NCI-H526 treated with DMSO at 0.1 percent for 48 hours (cell line): ENCODE measurements around the gene TMEM186.
"Not testable (repeated sequence)": the region's sequence is repeated elsewhere in the genome, so short reads cannot be mapped to it uniquely, and the experiment has no call there.

ENCODE experiments used
- DNase-seq: peaks from one replicate; lab custom pipeline; 2025; lab: John Stamatoyannopoulos, UW

Gene TMEM186, protein sequence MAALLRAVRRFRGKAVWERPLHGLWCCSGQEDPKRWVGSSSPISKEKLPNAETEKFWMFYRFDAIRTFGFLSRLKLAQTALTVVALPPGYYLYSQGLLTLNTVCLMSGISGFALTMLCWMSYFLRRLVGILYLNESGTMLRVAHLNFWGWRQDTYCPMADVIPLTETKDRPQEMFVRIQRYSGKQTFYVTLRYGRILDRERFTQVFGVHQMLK

GRCh38 chr16:8797364-8798173 is at the start of gene TMEM186, which contains the start of gene PMM2:
TMEM186 (minus strand) TSS chr16:8797639; CDS start chr16:8797614, 25 bp downstream.
PMM2 (plus strand) TSS chr16:8797839; CDS start chr16:8797883, 44 bp downstream.
- DNase-seq: peak; percentile 84

GRCh38 chr16:8847145-8847544 is 49.7 kb upstream of the TMEM186 start:
- DNase-seq: no peak

GRCh38 chr16:8846401-8846932 is 49.0 kb upstream of the TMEM186 start:
- DNase-seq: no peak

- DNase-seq: no peak
These were observed 48.4 kb upstream of the TMEM186 start for GRCh38 chr16:8845699-8846298.

DNA sequence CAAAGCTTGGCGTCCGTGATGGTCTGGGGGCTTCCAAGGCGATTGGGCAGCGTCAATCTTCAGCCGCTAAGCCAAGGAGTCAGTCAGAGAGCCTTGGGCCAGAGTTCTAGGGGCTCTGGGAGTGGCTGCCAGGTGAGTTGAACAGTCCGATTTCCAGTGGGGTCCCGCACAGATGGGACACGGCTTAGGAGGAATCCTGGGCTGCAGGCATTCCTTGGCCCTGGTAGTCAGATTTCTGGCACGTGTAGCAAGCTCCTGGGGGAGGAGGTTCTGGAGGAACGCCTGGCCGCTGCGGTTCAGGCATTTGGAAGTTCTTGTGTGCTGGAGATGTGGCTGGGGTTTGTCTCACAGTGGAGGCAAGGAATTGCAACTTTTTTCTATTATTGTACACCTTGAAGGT is 45.9 kb upstream of the TMEM186 start:
- DNase-seq: not testable (repeated sequence)

GRCh38 chr16:8842016-8842415 is 44.6 kb upstream of the TMEM186 start:
- DNase-seq: not testable (repeated sequence)

DNA sequence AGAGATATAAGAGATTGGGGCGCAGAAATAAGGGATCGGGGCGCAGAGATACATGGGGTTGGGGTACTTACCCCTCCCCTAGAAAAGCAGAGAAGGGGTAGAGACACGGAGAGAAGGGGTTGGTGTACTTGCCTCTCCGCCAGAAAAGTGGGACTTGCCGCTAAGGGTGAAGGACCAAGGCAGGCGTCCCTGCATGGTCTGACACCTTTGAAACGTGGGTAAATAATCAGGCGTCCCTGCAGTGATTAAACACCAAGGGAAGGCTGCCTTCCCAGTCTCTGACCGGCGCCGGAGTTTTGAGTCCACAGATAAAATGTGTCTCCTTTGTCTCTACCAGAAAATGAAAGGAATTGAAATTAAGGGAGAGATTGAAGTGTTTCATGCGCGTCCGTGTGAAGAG is 40.2 kb upstream of the TMEM186 start:
- not testable (repeated sequence) for DNase-seq

GRCh38 chr16:8836797-8837196 is 39.4 kb upstream of the TMEM186 start:
- not testable (repeated sequence) for DNase-seq

DNA sequence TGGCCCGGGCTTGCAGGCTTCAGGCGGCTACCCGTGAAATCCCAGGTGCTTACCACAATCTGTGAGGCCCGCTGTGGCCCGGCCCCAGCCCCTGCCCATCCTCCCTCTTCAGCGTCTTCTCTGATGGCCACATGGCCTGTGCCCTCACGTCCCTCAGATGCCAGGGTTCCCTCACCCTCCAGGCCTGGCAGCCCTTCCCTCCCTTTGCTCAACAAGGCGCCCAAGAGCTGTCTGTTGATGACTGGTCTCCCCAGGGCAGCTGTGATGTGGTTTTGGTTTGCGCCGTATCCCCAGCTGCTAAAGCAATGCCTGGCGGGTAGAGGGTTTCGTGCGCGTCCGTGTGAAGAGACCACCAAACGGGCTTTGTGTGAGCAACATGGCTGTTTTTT is 35.3 kb upstream of the TMEM186 start:
- DNase-seq: no peak

DNA sequence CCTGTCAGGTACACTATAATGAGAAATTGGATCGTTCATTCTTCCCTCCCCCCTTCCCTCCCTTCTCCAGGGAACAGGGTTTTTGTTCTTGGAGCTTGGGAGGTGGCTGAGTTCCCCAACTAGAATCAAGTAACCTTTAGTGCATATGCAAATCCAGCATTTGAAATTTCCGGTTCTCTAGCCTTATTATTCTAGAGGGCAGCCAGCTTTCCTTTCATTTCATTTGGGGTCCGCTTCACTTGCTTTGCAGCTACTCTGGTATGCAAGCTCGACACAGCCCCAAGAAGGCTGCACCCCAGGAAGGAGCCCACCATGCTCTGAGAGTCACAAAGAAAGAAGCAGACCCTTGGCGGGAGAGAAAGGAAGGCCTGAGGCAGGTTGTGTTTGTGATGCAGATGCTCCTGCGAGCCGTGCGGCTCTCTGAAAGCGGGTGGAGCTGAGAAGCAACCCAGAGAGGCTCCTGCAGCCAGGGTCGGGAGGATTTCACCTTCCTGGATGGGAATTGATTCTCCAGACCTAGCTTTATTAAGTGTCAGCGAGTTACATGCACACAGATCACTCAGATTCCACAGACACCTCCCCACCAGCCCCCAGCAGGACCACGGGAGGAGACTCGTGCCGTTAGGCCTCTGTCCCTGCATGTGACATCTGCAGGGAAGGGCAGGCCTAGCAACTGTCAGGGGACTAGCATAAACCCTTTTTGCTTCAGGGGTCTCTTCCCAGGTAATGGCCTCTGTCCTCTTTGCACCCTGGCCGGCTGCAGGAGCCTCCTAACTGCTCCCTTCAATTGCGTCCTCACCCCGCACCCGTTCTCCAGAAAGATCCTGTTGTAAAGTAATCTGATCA is 34.7 kb upstream of the TMEM186 start:
- peak; percentile 46 for DNase-seq

DNA sequence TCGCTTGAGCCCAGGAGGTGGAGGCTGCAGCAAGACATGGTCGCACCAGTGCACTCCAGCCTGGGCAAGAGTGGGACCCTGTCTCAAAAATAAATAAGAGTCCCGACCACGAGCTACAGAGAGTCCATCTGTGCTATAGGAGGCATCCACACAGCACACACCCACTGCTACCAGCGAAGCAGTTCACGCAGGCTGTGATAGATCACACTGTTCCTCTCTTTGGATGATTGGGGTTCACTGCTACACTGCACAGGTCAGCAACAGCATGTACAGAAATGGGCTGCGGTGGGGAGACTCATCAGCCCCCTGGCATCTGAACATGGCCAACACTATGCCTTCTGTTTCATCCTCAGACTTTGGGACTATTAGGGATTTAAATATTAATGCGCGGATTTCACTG is 34.0 kb upstream of the TMEM186 start:
- no peak for DNase-seq

DNA sequence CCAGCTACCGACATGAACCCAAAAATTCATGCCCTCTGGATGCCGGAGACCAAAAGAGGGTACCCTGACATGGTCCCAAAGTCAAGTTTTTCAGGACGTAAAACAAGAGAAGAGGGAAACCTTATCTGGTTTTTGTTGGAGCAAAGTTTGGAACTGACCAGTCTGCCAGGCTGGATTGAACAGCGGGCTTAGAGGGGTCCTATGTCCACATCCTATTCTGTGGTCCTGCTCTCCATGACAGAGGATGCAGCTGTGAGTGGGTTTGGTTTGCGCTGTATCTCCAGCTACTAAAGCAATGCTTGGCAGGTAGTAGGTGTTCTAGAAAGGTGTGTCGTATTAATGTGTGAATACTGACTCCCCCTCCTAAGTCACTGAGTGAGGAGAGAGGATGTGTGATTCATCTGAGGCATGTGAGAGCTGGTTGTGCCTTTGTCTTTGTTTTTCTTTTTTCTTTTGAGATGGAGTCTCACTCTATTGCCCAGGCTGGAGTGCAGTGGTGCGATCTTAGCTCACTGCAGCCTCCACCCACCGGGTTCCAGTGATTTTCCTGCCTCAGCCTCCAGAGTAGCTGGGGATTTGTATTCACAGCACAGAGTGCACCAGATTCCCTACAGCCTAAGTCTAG is 31.2 kb upstream of the TMEM186 start:
- DNase-seq: no peak

- DNase-seq: no peak
These were observed 28.9 kb upstream of the TMEM186 start for GRCh38 chr16:8826278-8826879.

DNA sequence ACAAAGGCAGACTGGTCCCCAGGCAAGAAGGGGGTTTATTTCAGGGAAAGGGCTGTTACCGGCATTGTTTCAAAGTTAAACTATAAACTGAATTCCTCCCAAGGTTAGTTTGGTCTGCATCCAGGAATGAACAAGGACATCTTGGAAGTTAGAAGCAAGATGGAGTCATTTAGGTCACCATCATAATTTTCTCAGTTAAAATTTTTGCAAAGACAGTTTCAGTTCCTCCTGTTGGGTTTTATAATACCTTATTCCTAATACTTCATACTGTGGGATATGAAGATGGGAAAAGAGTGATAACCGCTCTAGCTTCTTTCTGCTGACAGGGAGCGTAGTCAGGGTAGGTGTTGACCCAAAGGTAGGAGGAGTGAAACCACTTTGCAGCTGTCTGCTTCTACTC is 25.0 kb upstream of the TMEM186 start:
- no peak for DNase-seq

- no peak for DNase-seq
These were observed 22.1 kb upstream of the TMEM186 start for GRCh38 chr16:8819411-8820034.

DNA sequence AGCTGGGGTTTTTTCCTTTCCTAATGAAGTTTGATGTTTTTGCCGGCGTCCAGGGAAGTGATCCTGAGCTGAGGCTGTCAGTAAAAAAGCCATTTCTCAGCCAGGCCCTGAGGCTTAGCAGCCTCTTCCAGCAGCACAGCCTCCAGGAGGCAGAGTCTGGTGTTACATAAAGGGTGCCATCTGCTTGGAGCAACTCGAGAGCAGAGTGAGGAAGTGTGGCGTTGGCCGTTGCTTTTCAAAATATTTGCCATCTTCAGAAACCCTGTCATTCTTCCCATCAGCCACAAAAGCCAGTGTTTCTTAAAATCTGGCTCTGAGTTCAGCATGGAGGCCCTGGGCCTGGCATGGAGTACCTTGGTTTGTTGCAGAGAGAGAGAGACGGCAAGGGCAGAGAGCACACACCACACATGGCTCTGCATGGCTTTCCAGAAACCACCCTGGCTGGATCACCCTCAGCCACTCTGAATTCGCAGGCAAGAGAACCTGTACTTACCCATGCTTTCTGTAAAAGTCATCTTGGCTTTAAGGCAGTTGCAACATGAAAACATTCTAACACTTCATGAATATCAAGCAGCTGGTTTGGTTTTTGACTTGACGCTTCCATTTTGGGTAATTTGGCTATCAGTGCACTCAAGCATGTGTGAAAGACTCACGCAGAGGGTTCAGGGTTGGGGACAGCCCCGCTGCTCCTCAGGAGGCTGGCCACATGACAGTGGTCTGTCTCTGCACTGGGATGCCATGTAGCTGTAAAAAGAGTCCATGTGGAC is 21.2 kb upstream of the TMEM186 start:
- DNase-seq: no peak

DNA sequence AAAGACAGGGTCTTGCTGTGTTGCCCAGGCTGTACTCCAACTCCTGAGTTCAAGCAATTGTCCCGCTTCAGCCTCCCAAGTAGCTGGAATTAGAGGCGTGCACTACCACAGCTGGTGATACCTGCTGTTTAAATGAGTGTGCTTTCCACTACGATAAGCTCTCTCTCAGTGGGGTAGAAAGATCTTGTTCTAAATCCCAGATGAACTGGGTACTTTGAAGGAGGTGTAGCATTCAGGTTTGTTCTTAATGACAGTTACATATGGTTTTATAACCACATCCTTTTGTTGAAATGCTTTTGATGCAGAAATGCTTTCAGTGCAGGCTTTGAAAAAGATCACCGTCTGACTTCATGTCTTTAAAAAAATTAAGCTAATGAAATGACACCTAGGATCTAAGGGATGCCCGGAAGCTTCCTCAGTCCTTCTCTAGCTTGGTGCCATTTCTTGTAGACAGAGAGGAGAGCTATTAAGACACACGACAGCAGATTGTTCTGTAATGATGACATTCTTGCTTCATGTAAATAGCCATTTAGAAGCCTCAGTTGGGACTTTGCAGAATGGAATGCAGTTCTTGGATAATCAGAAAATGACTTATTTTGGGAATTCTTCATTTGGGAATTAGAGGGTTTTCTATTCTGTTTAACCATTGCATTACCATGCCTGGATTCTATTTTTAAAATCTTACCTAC is 19.7 kb upstream of the TMEM186 start:
- DNase-seq: no peak

DNA sequence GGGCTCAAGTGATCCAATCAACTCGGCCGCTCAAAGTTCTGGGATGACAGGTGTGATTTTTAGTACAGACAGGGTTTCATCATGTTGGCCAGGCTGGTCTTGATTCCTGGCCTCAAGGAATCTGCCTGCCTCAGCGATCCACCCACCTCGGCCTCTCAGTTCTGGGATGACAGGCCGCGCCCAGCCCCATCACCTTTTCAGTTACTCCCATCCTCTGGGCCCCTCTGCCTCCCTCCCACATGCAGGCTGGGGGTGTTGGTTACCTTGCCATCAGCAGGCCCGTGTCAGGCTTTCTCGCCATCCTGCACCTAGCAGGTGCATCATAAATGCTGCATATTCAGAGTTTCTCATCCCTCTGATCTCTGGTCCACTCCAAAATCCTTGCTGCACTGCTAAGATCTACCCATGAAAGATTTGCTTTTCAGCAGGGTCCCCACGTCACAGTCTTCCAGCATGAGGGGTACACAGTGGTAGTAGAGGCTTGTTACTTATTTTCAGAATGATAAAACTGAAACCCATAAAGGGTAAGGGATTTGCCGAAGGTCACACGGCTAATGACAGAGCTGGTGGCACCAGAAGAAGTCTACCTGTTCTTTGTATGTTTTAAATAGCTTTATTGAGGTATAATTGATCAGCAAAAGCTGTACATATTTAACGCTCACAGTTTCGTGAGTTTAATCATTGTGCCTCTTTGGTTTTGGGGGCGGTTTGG is 16.8 kb upstream of the TMEM186 start:
- no peak for DNase-seq
